GM13976 (cell line): Measurements from ENCODE around the gene TMEM94.

Experiments used
- DNase-seq: peaks from one replicate; pipeline ENCODE4 v3.0.0; 2012; ENCODE audit warnings: low spot score
- CTCF ChIP-seq: IDR thresholded peaks from 2 replicates; pipeline ENCODE4 v1.5.1; 2012; ENCODE audit warnings: borderline replicate concordance, mild to moderate bottlenecking; ENCODE audit not compliant: insufficient read depth; ENCODE audit errors: extremely low read depth, missing control alignments, control extremely low read depth
- in situ Hi-C: fragments of 300-500 bp; cut with MboI; formaldehyde crosslinking; loops from one replicate; pipeline ENCODE4 v1.12.0; 2022; ENCODE audit warnings: low sequenced_read_pairs, mixed read lengths, inconsistent platforms; ENCODE audit not compliant: unreplicated experiment

The TMEM94 gene

GRCh38 chr17:75546181-75546580 lies 89.7 kb downstream of the TMEM94 start:
- no peak for DNase-seq
- no peak for TF ChIP-seq CTCF
- in situ Hi-C loops, result no loop called here

GRCh38 chr17:75547091-75547490 lies 90.7 kb downstream of the TMEM94 start:
- in situ Hi-C loops, result no loop called here

GRCh38 chr17:75548813-75549212 lies 92.4 kb downstream of the TMEM94 start:
- no peak for TF ChIP-seq CTCF
- DNase-seq, result no peak
- in situ Hi-C loops, result no loop called here

More at GRCh38 chr17:75547091-75547490, 90.7 kb downstream of the TMEM94 start:
- no peak for DNase-seq
- TF ChIP-seq CTCF, result no peak
